ENCODE measurements around the gene NFYC.
"Not testable (repeated sequence)": the region's sequence is repeated elsewhere in the genome, so short reads cannot be mapped to it uniquely, and the experiment has no call there.

The NFYC gene

DNA sequence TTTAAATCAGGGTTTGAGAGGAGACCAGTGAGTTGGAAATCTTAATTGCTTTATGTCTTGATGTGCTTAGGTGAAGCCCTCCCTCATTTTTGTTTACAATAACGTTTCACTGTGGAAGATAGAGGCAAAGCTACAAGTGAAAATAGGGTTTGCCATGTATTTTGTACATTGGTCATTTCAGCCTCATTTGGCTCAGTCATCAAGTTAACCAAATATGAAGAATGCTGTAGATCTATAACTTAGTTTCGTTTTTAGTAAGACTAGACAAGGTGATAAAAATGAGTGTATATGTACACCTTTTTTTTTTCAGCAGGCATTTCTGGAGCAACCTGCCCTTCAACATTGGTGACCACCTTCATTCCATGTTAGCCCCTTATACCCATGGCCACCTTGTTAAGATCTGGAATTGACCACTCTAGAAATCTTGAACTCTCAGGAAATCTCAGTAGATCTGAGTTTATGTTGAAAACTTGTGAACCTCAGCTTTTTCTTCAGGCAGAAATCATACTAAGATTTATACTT lies 2.9 kb downstream of the NFYC start:
- H3K27ac ChIP-seq (ENCODE audit: low read length) = no peak overlapping the region
- H3K4me1 ChIP-seq (ENCODE audit: control insufficient read depth, low read depth, low read length) = peaks cover 22% of the 10 kb centered on the region
- H3K4me3 ChIP-seq (ENCODE audit: low read length) = no peak overlapping the region
- no peaks in the 10 kb centered on the region for H3K36me3 ChIP-seq (ENCODE audit: control insufficient read depth, low read depth, low read length)
- H3K27me3 ChIP-seq (ENCODE audit: control insufficient read depth, insufficient read depth, low read length) = no peaks in the 10 kb centered on the region
- H3K9me3 ChIP-seq (ENCODE audit: control insufficient read depth, low read depth, low read length) = no peaks in the 10 kb centered on the region
- H3K9ac ChIP-seq (ENCODE audit: low read length) = no peak overlapping the region

DNA sequence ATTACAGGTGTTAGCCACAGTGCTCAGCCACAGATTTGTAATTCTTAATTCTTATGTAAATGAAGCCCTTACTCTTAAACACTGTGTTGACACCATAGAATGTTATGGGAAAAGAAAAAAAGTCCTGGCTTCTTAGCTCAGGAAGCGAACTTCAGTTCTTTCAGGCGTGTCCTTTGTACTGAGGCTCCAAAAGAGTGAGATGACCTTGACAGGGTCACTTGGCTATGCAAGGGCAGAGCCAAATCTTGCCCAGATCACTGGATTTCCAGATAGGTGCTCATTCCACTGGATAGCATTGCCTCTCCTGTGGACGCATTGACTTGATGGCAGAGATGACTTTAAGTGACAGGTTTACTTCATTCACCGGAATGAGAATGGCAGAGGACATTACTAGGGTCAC lies 4.8 kb downstream of the NFYC start:
- Histone ChIP-seq H3K9me3 (ENCODE audit: control insufficient read depth, low read depth, low read length) (no peaks in the 10 kb centered on the region), H3K4me1 (ENCODE audit: control insufficient read depth, low read depth, low read length) (peaks cover 15% of the 10 kb centered on the region), H3K27me3 (ENCODE audit: control insufficient read depth, insufficient read depth, low read length) (no peaks in the 10 kb centered on the region), H3K27ac (ENCODE audit: low read length) (no peak overlapping the region), H3K9ac (ENCODE audit: low read length) (no peak overlapping the region), H3K4me3 (ENCODE audit: low read length) (no peak overlapping the region), H3K36me3 (ENCODE audit: control insufficient read depth, low read depth, low read length) (no peaks in the 10 kb centered on the region)

DNA sequence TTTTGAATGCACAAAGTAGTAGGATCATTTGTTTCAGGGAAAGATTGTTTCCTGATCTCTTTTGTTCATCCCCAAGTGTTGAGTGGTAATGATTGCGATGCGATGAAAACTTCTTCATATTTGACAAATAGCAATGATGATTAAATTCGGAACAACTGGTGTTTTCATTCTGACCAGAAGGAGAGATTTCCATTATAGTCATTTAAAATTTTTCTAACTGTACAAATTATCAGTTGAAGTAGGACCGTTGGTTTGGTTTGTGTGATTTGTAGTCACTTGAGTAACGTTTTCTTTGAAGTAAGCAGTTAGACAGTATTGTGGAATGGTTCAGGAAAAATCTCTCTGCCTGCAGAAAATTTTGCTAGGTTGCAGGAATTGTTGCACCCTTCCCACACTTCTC lies 5.9 kb downstream of the NFYC start:
- H3K27ac ChIP-seq (ENCODE audit: low read length) = no peak overlapping the region
- no peaks in the 10 kb centered on the region for H3K27me3 ChIP-seq (ENCODE audit: control insufficient read depth, insufficient read depth, low read length)
- no peaks in the 10 kb centered on the region for H3K9me3 ChIP-seq (ENCODE audit: control insufficient read depth, low read depth, low read length)
- no peak overlapping the region for H3K9ac ChIP-seq (ENCODE audit: low read length)
- no peaks in the 10 kb centered on the region for H3K36me3 ChIP-seq (ENCODE audit: control insufficient read depth, low read depth, low read length)
- peaks cover 15% of the 10 kb centered on the region for H3K4me1 ChIP-seq (ENCODE audit: control insufficient read depth, low read depth, low read length)
- H3K4me3 ChIP-seq (ENCODE audit: low read length) = no peak overlapping the region

DNA sequence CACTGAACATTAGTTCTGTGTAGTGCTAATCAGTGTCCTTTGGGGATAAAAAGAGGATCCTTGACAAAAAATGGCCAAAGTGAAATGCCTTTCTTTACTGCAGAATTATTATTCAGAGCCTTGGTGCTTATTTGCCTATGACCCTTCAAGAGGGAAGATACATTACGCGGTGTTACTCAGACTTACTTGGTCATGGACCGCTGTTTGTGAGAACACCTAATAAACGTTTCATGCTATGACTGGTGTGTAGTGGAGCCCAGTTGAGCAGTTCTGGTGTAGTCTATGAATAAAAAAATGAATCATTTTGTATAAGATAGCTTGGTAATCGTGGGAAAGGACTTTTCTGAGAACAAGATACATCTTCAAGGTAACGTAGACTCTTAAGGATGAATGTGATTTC lies 8.3 kb downstream of the NFYC start:
- no peaks in the 10 kb centered on the region for H3K27me3 ChIP-seq (ENCODE audit: control insufficient read depth, insufficient read depth, low read length)
- H3K9ac ChIP-seq (ENCODE audit: low read length) = no peak overlapping the region
- no peak overlapping the region for H3K27ac ChIP-seq (ENCODE audit: low read length)
- H3K36me3 ChIP-seq (ENCODE audit: control insufficient read depth, low read depth, low read length) = no peaks in the 10 kb centered on the region
- H3K4me3 ChIP-seq (ENCODE audit: low read length) = no peak overlapping the region
- H3K9me3 ChIP-seq (ENCODE audit: control insufficient read depth, low read depth, low read length) = no peaks in the 10 kb centered on the region
- H3K4me1 ChIP-seq (ENCODE audit: control insufficient read depth, low read depth, low read length) = peaks cover 10% of the 10 kb centered on the region

DNA sequence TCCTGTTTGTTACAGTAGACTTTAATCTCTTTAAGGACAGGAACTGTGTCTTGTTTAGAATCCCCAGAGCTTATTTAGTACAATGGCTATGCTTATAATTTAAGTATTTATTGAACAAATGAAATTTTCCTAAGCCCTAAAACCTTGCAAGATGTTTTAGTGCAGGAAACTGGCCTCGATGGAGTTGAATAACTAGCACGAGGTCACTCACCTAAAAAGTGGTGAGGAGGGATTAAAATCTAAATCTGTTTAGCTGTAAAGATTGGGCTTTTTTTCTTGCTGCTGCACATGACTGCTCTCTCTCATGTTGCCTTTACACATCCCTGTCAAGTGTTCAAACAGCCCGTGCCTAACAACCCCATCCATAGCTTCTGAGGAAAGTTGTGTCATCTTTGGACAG lies 10.2 kb downstream of the NFYC start:
- no peak overlapping the region for H3K9ac ChIP-seq (ENCODE audit: low read length)

DNA sequence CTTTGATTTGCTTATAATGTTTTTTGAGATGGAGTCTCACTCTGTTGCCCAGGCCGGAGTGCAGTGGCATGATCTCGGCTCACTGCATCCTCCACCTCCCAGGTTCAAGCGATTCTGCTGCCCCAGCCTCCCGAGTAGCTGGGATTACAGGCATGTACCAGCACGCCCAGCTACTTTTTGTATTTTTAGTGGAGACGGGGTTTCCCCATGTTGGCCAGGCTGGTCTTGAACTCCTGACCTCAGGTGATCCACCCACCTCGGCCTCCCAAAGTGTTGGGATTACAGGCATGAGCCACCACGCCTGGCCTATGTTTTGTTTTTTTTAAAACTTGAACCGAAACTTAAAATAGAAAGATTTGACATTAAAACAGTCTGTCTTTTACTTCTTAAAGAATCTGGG lies 11.3 kb downstream of the NFYC start:
- H3K4me3 ChIP-seq (ENCODE audit: low read length); H3K9me3 ChIP-seq (ENCODE audit: control insufficient read depth, low read depth, low read length); H3K27me3 ChIP-seq (ENCODE audit: control insufficient read depth, insufficient read depth, low read length); H3K9ac ChIP-seq (ENCODE audit: low read length); H3K4me1 ChIP-seq (ENCODE audit: control insufficient read depth, low read depth, low read length); H3K27ac ChIP-seq (ENCODE audit: low read length); H3K36me3 ChIP-seq (ENCODE audit: control insufficient read depth, low read depth, low read length): not testable (repeated sequence)

More for the DNA sequence above, 10.2 kb downstream of the NFYC start:
- no peaks in the 10 kb centered on the region for H3K9me3 ChIP-seq (ENCODE audit: control insufficient read depth, low read depth, low read length)
- no peaks in the 10 kb centered on the region for H3K36me3 ChIP-seq (ENCODE audit: control insufficient read depth, low read depth, low read length)
- H3K4me1 ChIP-seq (ENCODE audit: control insufficient read depth, low read depth, low read length) = peaks cover 6% of the 10 kb centered on the region
- H3K27ac ChIP-seq (ENCODE audit: low read length) = no peak overlapping the region
- H3K4me3 ChIP-seq (ENCODE audit: low read length) = no peak overlapping the region
- no peaks in the 10 kb centered on the region for H3K27me3 ChIP-seq (ENCODE audit: control insufficient read depth, insufficient read depth, low read length)

DNA sequence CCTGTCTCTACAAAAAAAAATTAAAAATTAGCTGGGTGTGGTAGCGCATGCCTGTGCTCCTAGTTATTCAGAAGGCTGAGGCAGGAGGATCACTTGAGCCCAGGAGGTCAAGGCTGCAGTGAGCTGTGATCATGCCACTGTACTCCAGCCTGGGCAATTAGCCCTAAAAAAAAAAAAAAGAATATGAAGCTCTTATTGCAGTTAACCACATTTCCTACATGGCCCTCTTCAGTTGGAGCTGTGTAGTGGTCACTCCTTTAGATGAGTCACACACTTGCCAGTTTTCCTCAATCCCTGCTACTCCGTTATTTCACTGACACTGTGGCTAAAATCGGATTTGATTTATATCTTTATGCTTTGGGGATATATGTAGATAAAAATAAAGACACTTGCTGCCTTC lies 11.8 kb downstream of the NFYC start:
- Histone ChIP-seq H3K9me3 (ENCODE audit: control insufficient read depth, low read depth, low read length) (no peaks in the 10 kb centered on the region), H3K27ac (ENCODE audit: low read length) (no peak overlapping the region), H3K4me1 (ENCODE audit: control insufficient read depth, low read depth, low read length) (peaks cover 7% of the 10 kb centered on the region), H3K27me3 (ENCODE audit: control insufficient read depth, insufficient read depth, low read length) (no peaks in the 10 kb centered on the region), H3K36me3 (ENCODE audit: control insufficient read depth, low read depth, low read length) (no peaks in the 10 kb centered on the region), H3K4me3 (ENCODE audit: low read length) (no peak overlapping the region), H3K9ac (ENCODE audit: low read length) (no peak overlapping the region)

DNA sequence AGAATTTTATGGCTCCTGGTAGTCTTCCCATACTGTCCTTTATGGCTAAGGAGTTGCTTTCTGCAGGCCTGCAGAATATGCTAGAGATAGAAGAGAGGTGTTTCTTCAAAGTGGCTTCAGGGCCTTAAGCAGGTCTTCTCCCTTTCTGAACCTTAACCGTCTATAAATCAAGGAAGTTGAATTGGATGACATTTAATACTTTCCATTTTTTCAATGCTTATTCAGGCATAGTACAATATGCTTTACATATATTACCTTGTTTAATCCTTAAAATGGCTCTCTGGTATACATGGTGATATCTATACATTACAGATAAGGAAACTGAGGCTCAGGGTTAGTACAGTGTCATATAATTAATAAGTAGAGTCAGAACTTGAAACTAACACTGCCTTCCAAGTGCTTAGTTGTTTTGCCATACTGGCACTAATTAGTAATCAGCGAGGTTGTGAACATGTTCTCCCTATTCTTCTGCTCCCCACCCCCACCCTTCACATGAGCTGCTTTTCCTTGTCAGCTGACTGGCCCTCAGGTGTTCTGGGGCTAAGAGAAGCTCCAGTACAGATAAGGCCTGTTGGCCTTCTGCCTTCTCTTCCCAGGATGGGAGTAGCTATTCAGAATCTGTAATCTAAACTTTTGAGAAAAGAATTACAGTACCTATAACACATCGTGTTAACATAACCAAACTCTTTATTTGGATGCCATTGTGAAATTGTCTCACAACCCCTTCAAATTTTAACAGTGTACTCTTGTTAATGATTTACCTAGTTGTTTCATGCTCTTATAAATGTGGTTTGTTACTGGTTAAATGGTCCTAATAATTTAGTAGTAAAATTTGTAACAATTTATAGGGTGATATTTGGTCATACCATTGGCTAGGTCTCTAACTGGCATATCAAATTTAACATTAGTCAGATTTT lies 13.6 kb downstream of the NFYC start:
- no peak overlapping the region for H3K4me3 ChIP-seq (ENCODE audit: low read length)
- H3K4me1 ChIP-seq (ENCODE audit: control insufficient read depth, low read depth, low read length) = peaks cover 9% of the 10 kb centered on the region
- no peaks in the 10 kb centered on the region for H3K27me3 ChIP-seq (ENCODE audit: control insufficient read depth, insufficient read depth, low read length)
- no peak overlapping the region for H3K9ac ChIP-seq (ENCODE audit: low read length)
- no peak overlapping the region for H3K27ac ChIP-seq (ENCODE audit: low read length)
- H3K36me3 ChIP-seq (ENCODE audit: control insufficient read depth, low read depth, low read length) = no peaks in the 10 kb centered on the region
- H3K9me3 ChIP-seq (ENCODE audit: control insufficient read depth, low read depth, low read length) = no peaks in the 10 kb centered on the region

DNA sequence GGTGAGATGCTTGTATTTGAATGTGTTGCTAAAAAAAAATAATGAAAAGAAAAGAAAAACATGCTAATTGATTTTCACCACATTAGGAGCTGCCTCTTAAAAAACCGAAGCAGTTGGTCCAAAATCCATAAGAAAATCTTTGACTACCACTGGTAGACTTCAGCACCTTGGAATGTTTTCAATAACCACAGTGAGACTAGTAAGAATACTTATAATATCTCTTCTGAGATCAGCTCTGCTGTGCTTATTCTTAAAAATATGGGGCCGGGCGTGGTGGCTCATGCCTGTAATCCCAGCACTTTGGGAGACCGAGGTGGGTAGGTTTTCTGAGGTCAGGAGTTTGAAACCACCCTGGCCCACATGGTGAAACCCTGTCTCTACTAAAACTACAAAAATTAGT lies 15.1 kb downstream of the NFYC start:
- Histone ChIP-seq H3K4me1 (ENCODE audit: control insufficient read depth, low read depth, low read length) (peaks cover 13% of the 10 kb centered on the region), H3K4me3 (ENCODE audit: low read length) (no peak overlapping the region), H3K27ac (ENCODE audit: low read length) (no peak overlapping the region), H3K9ac (ENCODE audit: low read length) (no peak overlapping the region), H3K36me3 (ENCODE audit: control insufficient read depth, low read depth, low read length) (no peaks in the 10 kb centered on the region), H3K9me3 (ENCODE audit: control insufficient read depth, low read depth, low read length) (no peaks in the 10 kb centered on the region), H3K27me3 (ENCODE audit: control insufficient read depth, insufficient read depth, low read length) (no peaks in the 10 kb centered on the region)

DNA sequence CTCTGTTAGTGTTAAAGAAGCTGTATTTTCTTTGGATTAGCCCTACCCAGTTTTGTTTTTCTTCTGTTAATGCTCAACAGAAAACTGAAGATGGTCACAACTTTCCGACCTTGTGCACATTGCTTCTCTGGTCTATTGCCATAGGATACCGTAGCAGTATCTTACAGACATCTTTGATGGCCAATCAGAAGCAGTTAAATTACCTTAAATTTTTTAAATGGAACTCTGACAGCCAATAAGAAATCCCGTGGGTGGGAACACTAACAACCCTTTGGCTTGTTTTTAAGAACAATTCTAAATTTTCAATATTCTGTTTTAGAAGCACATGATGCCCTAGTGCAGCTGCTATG lies 17.2 kb downstream of the NFYC start:
- Histone ChIP-seq H3K27ac (ENCODE audit: low read length) (peak overlapping the region; percentile 95), H3K4me3 (ENCODE audit: low read length) (peak overlapping the region; percentile 93), H3K9me3 (ENCODE audit: control insufficient read depth, low read depth, low read length) (no peaks in the 10 kb centered on the region), H3K4me1 (ENCODE audit: control insufficient read depth, low read depth, low read length) (peaks cover 20% of the 10 kb centered on the region), H3K27me3 (ENCODE audit: control insufficient read depth, insufficient read depth, low read length) (no peaks in the 10 kb centered on the region), H3K9ac (ENCODE audit: low read length) (peak overlapping the region; percentile 93), H3K36me3 (ENCODE audit: control insufficient read depth, low read depth, low read length) (peaks cover 8% of the 10 kb centered on the region)

DNA sequence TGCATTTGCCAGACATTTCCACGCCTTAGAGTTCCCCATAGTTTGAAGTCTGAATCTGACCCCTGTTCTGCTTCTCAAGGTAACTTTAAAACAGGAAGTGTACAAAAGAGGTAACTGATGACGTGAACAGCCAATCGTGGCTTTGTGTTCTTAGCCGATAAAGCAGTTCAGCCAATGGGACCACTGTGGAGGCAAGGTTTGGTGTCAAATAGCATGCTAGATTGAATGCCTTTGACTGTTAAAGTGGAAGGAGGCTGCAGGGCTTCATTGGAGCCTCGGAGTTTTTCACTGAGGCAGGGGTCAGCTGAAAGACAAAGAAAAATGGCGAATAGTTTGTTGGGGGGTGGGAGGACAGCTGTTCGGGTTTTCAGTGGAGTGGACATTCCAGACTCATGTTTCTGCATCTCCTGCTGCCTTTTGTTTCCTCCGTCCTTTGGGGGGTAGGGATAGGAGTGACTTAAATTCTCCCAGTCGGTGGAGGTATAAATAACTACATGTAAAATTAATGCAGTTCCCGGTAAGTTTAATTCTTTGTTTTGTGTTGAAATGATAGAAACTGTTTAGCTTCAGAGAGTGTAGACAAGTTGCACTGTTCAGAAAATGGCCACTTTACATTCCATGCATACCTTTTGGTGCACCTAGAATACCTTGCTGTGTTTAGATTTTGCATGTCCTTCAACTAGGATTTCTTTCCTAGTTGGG lies 17.7 kb downstream of the NFYC start:
- H3K4me1 ChIP-seq (ENCODE audit: control insufficient read depth, low read depth, low read length) = peaks cover 20% of the 10 kb centered on the region
- H3K9ac ChIP-seq (ENCODE audit: low read length) = peak overlapping the region; percentile 93
- H3K27me3 ChIP-seq (ENCODE audit: control insufficient read depth, insufficient read depth, low read length) = no peaks in the 10 kb centered on the region
- H3K27ac ChIP-seq (ENCODE audit: low read length) = peak overlapping the region; percentile 95
- H3K36me3 ChIP-seq (ENCODE audit: control insufficient read depth, low read depth, low read length) = peaks cover 13% of the 10 kb centered on the region
- no peaks in the 10 kb centered on the region for H3K9me3 ChIP-seq (ENCODE audit: control insufficient read depth, low read depth, low read length)
- H3K4me3 ChIP-seq (ENCODE audit: low read length) = peak overlapping the region; percentile 93
